Astrocyte of the cerebellum (primary cell): ENCODE measurements around the gene DDX17.
A peak's percentile ranks its signal among the peaks of the same experiment; 100 is the strongest.

Source experiments
- DNase-seq: peaks from one replicate; pipeline ENCODE4 v3.0.0-alpha.2; 2011; ENCODE audit warnings: low read depth
- H3K4me3 ChIP-seq: 2 replicates; pipeline ENCODE4 v1.5.1; 2011; ENCODE audit warnings: mild to moderate bottlenecking, low read depth, low read length, moderate library complexity
- CTCF ChIP-seq: IDR thresholded peaks from 2 replicates; pipeline ENCODE4 v1.5.1; 2012; ENCODE audit warnings: low read length, low read depth, moderate library complexity, mild to moderate bottlenecking; ENCODE audit errors: missing control alignments
- in situ Hi-C: cut with HindIII; loops from 2 replicates; pipeline ENCODE4 v1.10.0; 2017; ENCODE audit warnings: low sequenced_read_pairs

Gene DDX17

GRCh38 chr22:38506118-38506962 lies at the start of gene DDX17:
DDX17 (minus strand) TSS chr22:38506311.
- TF ChIP-seq CTCF, result no peak
- peak within 1 kb of the TSS; percentile 94 for H3K4me3 ChIP-seq
- in situ Hi-C loops, result no loop called here
- peak; percentile 94 for DNase-seq

- TF ChIP-seq CTCF, result no peak
- DNase-seq, result no peak
- in situ Hi-C loops, result no loop called here
- no peak overlapping the region for H3K4me3 ChIP-seq
These were observed 48.2 kb upstream of the DDX17 start for GRCh38 chr22:38554281-38554680.

GRCh38 chr22:38549101-38549894 lies 43.2 kb upstream of the DDX17 start:
- in situ Hi-C loops, result no loop called here
- no peak overlapping the region for H3K4me3 ChIP-seq
- no peak for DNase-seq
- TF ChIP-seq CTCF, result no peak

- no peak overlapping the region for H3K4me3 ChIP-seq
- TF ChIP-seq CTCF, result no peak
- no peak for DNase-seq
- in situ Hi-C loops, result no loop called here
These were observed 34.6 kb upstream of the DDX17 start for GRCh38 chr22:38540701-38541100.

GRCh38 chr22:38531251-38531938 lies 25.3 kb upstream of the DDX17 start:
- in situ Hi-C loops, result no loop called here
- TF ChIP-seq CTCF, result no peak
- H3K4me3 ChIP-seq, result no peak overlapping the region
- DNase-seq, result no peak

GRCh38 chr22:38524429-38524828 lies 18.3 kb upstream of the DDX17 start:
- DNase-seq, result no peak
- TF ChIP-seq CTCF, result no peak
- in situ Hi-C loops, result no loop called here
- no peak overlapping the region for H3K4me3 ChIP-seq
